Activated naive CD4-positive, alpha-beta T cell (primary cell): ENCODE results near the gene PRKAG1.

Experiments used
- DNase-seq, 4 experiments: peaks; one replicate each; lab custom pipeline; 2025; lab: John Stamatoyannopoulos, UW

The PRKAG1 gene

DNA sequence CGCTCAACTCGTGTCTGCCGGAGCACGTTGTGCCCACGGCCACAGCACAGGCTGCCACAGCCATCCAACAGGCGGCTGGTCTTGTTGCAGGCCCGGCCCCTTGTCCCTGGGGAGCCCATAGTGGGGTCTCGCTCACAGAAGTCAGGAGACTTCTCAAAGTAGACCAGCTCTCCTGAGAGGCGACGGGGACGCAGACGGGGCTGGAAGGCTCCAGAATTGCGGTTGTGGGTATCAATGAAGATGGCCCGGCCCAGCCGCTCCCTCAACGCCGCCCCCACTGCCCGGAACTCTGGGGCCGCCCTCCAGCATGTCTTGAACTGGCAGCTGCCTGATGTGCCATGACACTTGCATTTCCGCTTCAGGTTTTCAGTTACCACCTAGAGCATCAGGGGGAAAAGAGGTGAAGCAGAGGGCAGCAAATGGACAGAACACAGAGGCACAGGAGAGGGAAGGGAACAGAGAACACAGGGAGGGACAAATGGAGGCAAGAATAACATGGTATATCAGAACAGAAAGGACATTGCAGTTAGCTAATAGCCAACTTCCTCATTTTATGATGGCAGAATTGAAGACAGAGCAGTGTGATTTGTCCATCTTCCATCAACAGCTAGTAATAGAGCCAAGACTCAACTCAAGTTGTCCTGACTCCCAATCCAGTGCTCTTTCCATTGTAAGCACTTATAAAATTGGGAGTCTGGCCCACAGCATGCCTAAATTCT is 52.2 kb downstream of the PRKAG1 start:
- DNase-seq: no peak

GRCh38 chr12:48965298-48965838 is 53.2 kb downstream of the PRKAG1 start:
- DNase-seq: no peak

DNA sequence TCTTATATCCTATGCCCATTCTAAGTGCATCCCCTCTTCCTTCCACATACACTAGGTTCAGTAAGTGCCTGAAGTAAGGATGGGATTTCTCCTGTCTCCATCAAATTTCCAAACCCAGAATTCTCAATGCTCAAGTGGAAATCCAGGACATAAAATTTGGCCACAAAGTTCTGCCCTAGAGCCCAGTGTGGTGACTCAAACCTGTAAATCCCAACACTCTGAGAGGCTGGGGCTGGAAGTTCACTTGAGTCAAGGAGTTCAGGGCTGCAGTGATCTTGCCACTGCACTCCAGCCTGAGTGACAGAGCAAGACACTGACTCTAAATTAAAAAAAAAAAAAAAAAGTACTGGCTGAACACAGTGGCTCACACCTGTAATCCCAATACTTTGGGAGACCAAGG is 56.8 kb downstream of the PRKAG1 start:
- no peak for DNase-seq

DNA sequence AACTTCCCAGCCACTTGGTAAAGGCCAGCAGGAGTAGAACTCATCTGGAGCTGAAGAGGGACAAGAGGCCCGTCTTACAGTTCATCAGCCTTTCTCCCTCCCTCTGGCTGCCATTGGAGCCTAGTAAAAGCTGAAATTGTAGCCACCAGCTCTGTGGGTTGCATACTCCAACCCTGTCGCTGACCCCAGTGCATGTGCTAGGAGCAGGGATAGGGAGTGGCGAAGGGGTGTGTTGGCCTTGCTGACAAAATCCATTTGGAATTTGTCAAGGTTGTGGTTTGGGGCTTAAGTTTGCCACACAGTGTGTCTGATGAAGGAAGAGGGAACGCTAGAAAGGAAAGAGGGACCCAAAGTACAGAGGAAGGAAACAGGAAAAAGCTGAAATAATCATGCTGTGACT is 57.2 kb downstream of the PRKAG1 start:
- no peak for DNase-seq

- no peak for DNase-seq
Measured at GRCh38 chr12:48960834-48961233, 57.7 kb downstream of the PRKAG1 start.

DNA sequence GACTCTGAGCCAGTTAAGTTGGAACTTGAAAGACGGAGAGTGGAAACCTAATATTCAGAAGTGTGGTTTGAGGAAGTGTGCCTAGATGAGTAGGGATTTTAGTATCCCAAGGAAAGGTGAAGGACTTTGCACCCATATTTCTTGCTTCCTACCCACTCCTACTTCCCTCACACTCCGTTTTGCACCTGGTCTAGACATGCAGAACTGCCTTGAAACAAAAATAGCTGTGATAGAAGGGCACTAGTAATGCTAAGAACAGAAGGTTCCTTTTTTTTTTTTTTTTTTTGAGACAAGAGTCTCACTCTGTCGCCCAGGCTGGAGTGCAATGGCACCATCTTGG is 60.6 kb downstream of the PRKAG1 start:
- no peak for DNase-seq

- peak; percentile 47 to 88 (median 76) for DNase-seq
Measured at GRCh38 chr12:48957141-48958048, 61.2 kb downstream of the PRKAG1 start, which contains the start of gene ARF3. ARF3 (minus strand) TSS chr12:48957487; CDS start chr12:48941095, 16,392 bp downstream.

DNA sequence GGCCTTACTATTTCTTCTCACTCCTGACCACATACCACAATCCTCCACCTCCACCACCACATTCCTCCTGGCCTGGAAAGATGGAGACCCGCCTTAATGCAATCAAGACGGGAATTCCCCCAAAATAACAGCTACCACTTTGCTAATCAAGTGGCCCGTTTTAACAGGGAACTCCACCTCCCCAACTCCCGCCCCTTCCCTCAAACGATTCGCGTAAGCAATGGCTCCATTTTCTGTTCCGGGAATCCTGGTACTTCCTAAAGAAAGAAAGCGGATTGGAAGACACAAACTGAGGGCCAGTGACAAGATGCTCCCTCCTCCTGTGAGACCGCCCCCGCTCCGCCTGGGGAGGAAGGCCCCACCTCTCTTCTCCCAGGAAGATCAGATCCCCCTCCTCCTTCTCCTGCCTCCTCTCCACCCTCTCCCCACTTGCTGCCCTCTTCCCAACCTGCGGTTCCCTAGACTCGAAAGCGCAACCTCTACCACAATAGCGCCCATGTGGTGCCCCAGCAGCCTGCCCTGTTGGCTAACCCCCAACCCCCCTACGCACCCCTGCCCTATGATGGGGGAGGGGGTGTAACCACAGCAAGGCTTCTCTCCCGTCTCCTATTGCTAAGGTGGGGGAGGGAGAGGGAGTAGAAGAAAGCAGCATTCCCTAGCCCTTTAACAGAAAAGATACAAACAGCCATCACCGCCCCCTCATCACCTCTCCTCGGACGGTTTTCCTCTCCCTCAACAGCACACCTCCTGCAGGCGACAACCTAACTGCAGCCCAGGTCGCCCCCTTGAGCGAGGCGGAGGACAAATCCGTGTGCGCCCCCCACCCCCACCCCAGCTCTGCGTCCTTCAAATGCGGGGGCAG is 62.1 kb downstream of the PRKAG1 start:
- DNase-seq: no peak

DNA sequence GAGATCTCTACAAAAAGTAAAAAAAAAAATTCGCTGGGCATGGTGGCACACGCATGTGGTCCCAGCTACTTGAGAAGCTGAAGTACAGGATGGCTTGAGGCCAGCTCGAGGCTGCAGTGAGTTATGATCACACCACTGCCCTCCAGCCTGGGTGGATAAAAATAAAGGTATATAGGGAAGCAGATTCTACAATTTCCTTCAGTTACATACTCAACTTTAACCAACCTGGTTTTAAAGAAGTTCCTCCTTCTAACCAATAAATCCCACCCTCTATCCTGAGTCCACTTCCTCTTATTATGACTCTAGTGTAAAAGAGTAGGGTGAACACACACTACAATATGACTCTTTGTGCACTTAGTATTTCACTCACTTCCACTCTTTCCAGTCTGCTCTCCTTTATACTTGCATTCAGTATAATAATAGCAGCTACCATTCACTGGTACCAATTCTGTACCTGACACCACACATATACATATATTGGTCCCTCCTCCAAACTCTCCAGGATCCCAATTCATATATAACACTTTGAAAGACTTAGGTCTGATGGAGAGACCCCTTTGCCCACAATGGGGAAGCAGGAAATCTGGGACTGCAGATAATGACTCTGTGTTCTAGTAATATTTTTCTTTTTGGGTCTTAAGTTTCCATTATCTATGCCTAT is 63.6 kb downstream of the PRKAG1 start:
- DNase-seq: no peak

GRCh38 chr12:48954061-48954460 is 64.5 kb downstream of the PRKAG1 start:
- no peak for DNase-seq

GRCh38 chr12:48952691-48953090 is 65.9 kb downstream of the PRKAG1 start:
- DNase-seq: no peak
